ENCODE results near the gene SAMD1. TPM values are rescaled to one million over a fixed set of nuclear protein-coding genes. Genes with fewer than 3 reads are reported as not detected.

Gene SAMD1
- total and polyA plus RNA-seq, 2 of the 13 experiments (the other 11 are each of a cell fraction or from before 2014, with no cell fraction given), result 17.5 to 45.0 TPM

GRCh38 chr19:14136509-14137281 lies 46.1 kb upstream of the SAMD1 start, which contains the start of gene ASF1B (continued):
- TF ChIP-seq BRF2 (CRISPR knock-in tag; IDR thresholded peaks at IDR 0.05), result no peak
- peak; percentile 69; the same call in 1 of the 2 replicates for TF ChIP-seq GMEB2 (CRISPR knock-in tag; IDR thresholded peaks at IDR 0.05; ENCODE audit: low read depth)
- TF ChIP-seq GLI4 (CRISPR knock-in tag; IDR thresholded peaks at IDR 0.05; ENCODE audit: borderline replicate concordance), result no peak; the same call in 1 of the 2 replicates
- TF ChIP-seq FOXO1 (CRISPR knock-in tag; IDR thresholded peaks at IDR 0.05), result peak; percentile 82
- peak; percentile 45; the same call in 1 of the 2 replicates for TF ChIP-seq NR2F6 (IDR thresholded peaks at IDR 0.05)
- no peak; the same call in 1 of the 2 replicates for TF ChIP-seq NR2F6 (CRISPR knock-in tag; IDR thresholded peaks at IDR 0.05)
- no peak for TF ChIP-seq ZNF678 (CRISPR knock-in tag; IDR thresholded peaks at IDR 0.05)
- peak; percentile 22; the same call in 1 of the 2 replicates for TF ChIP-seq NR0B2 (CRISPR knock-in tag; IDR thresholded peaks at IDR 0.05)
- peak; percentile 18; the same call in 1 of the 2 replicates for TF ChIP-seq ZNF362 (CRISPR knock-in tag; IDR thresholded peaks at IDR 0.05; ENCODE audit: borderline replicate concordance)
- peak; percentile 19; the same call in 1 of the 2 replicates for TF ChIP-seq ZNF784 (CRISPR knock-in tag; IDR thresholded peaks at IDR 0.05; ENCODE audit: borderline replicate concordance)
- peak; percentile 71 for TF ChIP-seq ZNF574 (CRISPR knock-in tag; IDR thresholded peaks at IDR 0.05)
- peak; percentile 87 for TF ChIP-seq TGIF2 (CRISPR knock-in tag; IDR thresholded peaks at IDR 0.05)
- TF ChIP-seq DRAP1 (CRISPR knock-in tag; IDR thresholded peaks at IDR 0.05), result peak; percentile 86
- TF ChIP-seq SMYD3 (CRISPR knock-in tag; IDR thresholded peaks at IDR 0.05), result peak; percentile 83
- TF ChIP-seq ZSCAN12 (CRISPR knock-in tag; IDR thresholded peaks at IDR 0.05), result 0 out of 2 replicates have a peak, but pooled peaks have one; percentile 8
- peak; percentile 39; the same call in 1 of the 2 replicates for TF ChIP-seq ZNF430 (CRISPR knock-in tag; IDR thresholded peaks at IDR 0.05)
- TF ChIP-seq ZNF564 (CRISPR knock-in tag; IDR thresholded peaks at IDR 0.05), result peak; percentile 24; the same call in 1 of the 2 replicates
- TF ChIP-seq CENPBD1 (CRISPR knock-in tag; IDR thresholded peaks at IDR 0.05; ENCODE audit: borderline replicate concordance, low read depth), result no peak
- TF ChIP-seq ELF1 (CRISPR knock-in tag; IDR thresholded peaks at IDR 0.05), result peak; percentile 79
- TF ChIP-seq CAMTA2 (CRISPR knock-in tag; IDR thresholded peaks at IDR 0.05; ENCODE audit: borderline replicate concordance), result 0 out of 2 replicates have a peak, but pooled peaks have one; percentile 21
